Neural cell (in vitro differentiated cells): ENCODE results near the gene CCDC190. TPM values are rescaled to one million over a fixed set of nuclear protein-coding genes. Genes with fewer than 3 reads are reported as not detected.

Source experiments
- H2AFZ ChIP-seq: fragments of 200-600, 300-800 bp; sonication (generic), shearing (Covaris generic); 2 replicates; pipeline ENCODE4 v1.6.0; 2014; ENCODE audit warnings: low read depth, mild to moderate bottlenecking, antibody characterized with exemption, low read length, moderate library complexity
- H3F3A ChIP-seq: fragments of 200-600 bp; shearing (Covaris generic); 2 replicates; pipeline ENCODE4 v1.6.1; 2016; ENCODE audit warnings: mild to moderate bottlenecking, moderate library complexity, mixed read lengths, antibody characterized with exemption, low read length; ENCODE audit not compliant: insufficient read depth, poor library complexity, severe bottlenecking
- H3K27ac ChIP-seq: fragments of 200-600, 300-800 bp; sonication (generic), shearing (Covaris generic); 2 replicates; pipeline ENCODE4 v1.5.1; 2014; ENCODE audit warnings: mild to moderate bottlenecking, low read length, moderate library complexity
- H3K27me3 ChIP-seq: fragments of 300-800, 200-600 bp; sonication (generic), shearing (Covaris generic); 2 replicates; pipeline ENCODE4 v1.6.0; 2014; ENCODE audit warnings: mild to moderate bottlenecking, low read depth, low read length, moderate library complexity; ENCODE audit not compliant: insufficient read depth
- H3K36me3 ChIP-seq: fragments of 300-800, 200-600 bp; sonication (generic), shearing (Covaris generic); 2 replicates; pipeline ENCODE4 v1.5.1; 2014; ENCODE audit warnings: mild to moderate bottlenecking, antibody characterized with exemption, low read length, moderate library complexity; ENCODE audit not compliant: insufficient read depth
- H3K4me2 ChIP-seq: fragments of 300-800, 200-600 bp; sonication (generic), shearing (Covaris generic); 2 replicates; pipeline ENCODE4 v1.6.0; 2014; ENCODE audit warnings: mild to moderate bottlenecking, low read length
- H3K4me3 ChIP-seq: fragments of 300-800, 200-600 bp; sonication (generic), shearing (Covaris generic); 2 replicates; pipeline ENCODE4 v1.5.1; 2014; ENCODE audit warnings: mild to moderate bottlenecking, low read length, moderate library complexity
- H3K79me2 ChIP-seq: fragments of 200-600 bp; shearing (Covaris generic); replicated peaks from 2 replicates; pipeline ENCODE4 v1.6.0; 2014; ENCODE audit warnings: mild to moderate bottlenecking, low read length, moderate library complexity; ENCODE audit not compliant: insufficient read depth
- H3K9ac ChIP-seq: fragments of 300-800, 200-600 bp; sonication (generic), shearing (Covaris generic); 2 replicates; pipeline ENCODE4 v1.6.1; 2016; ENCODE audit warnings: mild to moderate bottlenecking, low read length, mixed read lengths
- H3K9me2 ChIP-seq: fragments of 200-600 bp; shearing (Covaris generic); 2 replicates; pipeline ENCODE4 v1.6.1; 2016; ENCODE audit warnings: mild to moderate bottlenecking, low read length, mixed read lengths; ENCODE audit not compliant: insufficient read depth
- H3K9me3 ChIP-seq: fragments of 200-600, 300-800 bp; sonication (generic), shearing (Covaris generic); 2 replicates; pipeline ENCODE4 v1.6.1; 2016; ENCODE audit warnings: mild to moderate bottlenecking, mixed run types, low read length, moderate library complexity, mixed read lengths
- H4K20me1 ChIP-seq: fragments of 200-600 bp; shearing (Covaris generic); 2 replicates; pipeline ENCODE4 v1.6.1; 2016; ENCODE audit warnings: mild to moderate bottlenecking, mixed run types; ENCODE audit not compliant: insufficient read depth
- CTCF ChIP-seq: fragments of 450-650 bp; IDR thresholded peaks from 2 replicates; pipeline ENCODE4 v1.5.1; 2014; ENCODE audit warnings: antibody characterized with exemption, mild to moderate bottlenecking, moderate library complexity; ENCODE audit not compliant: poor library complexity, severe bottlenecking
- EP300 ChIP-seq: fragments of 450-650 bp; conservative IDR thresholded peaks from 2 replicates; pipeline ENCODE4 v1.6.1; 2014; ENCODE audit warnings: antibody characterized with exemption, mild to moderate bottlenecking, moderate library complexity; ENCODE audit not compliant: poor library complexity, severe bottlenecking
- EZH2 ChIP-seq: fragments of 200-600, 300-800 bp; shearing (Covaris generic), sonication (generic); IDR thresholded peaks from 2 replicates; pipeline ENCODE4 v1.6.1; 2014; ENCODE audit warnings: antibody characterized with exemption, low read length, borderline replicate concordance, mild to moderate bottlenecking; ENCODE audit not compliant: insufficient read depth, poor library complexity, severe bottlenecking
- MXI1 ChIP-seq: fragments of 450-650 bp; conservative IDR thresholded peaks from 2 replicates; pipeline ENCODE4 v1.6.1; 2014; ENCODE audit warnings: antibody characterized with exemption, mild to moderate bottlenecking; ENCODE audit not compliant: poor library complexity, severe bottlenecking
- POLR2AphosphoS5 ChIP-seq: IDR thresholded peaks from 2 replicates; pipeline ENCODE4 v1.6.1; 2012
- RAD21 ChIP-seq: fragments of 450-650 bp; conservative IDR thresholded peaks from 2 replicates; pipeline ENCODE4 v1.6.1; 2014; ENCODE audit warnings: antibody characterized with exemption, mild to moderate bottlenecking, moderate library complexity
- REST ChIP-seq: IDR thresholded peaks from 2 replicates; pipeline ENCODE4 v1.6.1; 2012; ENCODE audit warnings: borderline replicate concordance
- SMC3 ChIP-seq: fragments of 450-650 bp; conservative IDR thresholded peaks from 2 replicates; pipeline ENCODE4 v1.6.1; 2014; ENCODE audit warnings: antibody characterized with exemption, mild to moderate bottlenecking, moderate library complexity; ENCODE audit not compliant: poor library complexity
- TAF1 ChIP-seq: IDR thresholded peaks from 2 replicates; pipeline ENCODE4 v1.6.1; 2012; ENCODE audit warnings: low read depth
- polyA plus RNA-seq: library from polyadenylated mRNA; depleted of rRNA; stranded (reverse); fragments of >200 nt; gene quantifications from 2 replicates; pipeline ENCODE4 v1.2.3, GENCODE V29; 2014

Gene CCDC190
- polyA plus RNA-seq, 1 donor from 2014 or later: not detected

- Histone ChIP-seq H3K79me2 (no peaks in the 10 kb centered on the region), H3K27ac (no peak overlapping the region), H3K27me3 (no peaks in the 10 kb centered on the region), H3K9me3 (no peaks in the 10 kb centered on the region), H3K4me2 (no peak overlapping the region), H3F3A (no peaks in the 10 kb centered on the region), H2AFZ (no peak overlapping the region), H3K9me2 (no peaks in the 10 kb centered on the region), H3K36me3 (no peaks in the 10 kb centered on the region), H3K9ac (no peak overlapping the region), H4K20me1 (no peaks in the 10 kb centered on the region), H3K4me3 (no peak overlapping the region)
- no peak for TF ChIP-seq EZH2
These were observed 43.6 kb upstream of the CCDC190 start for GRCh38 chr1:162904579-162904978.

GRCh38 chr1:162904023-162904422 is 43.0 kb upstream of the CCDC190 start:
- H3K4me2 ChIP-seq: no peak overlapping the region
- no peaks in the 10 kb centered on the region for H3K36me3 ChIP-seq
- H3K9me2 ChIP-seq: no peaks in the 10 kb centered on the region
- no peaks in the 10 kb centered on the region for H3K9me3 ChIP-seq
- no peak overlapping the region for H3K27ac ChIP-seq
- TF ChIP-seq SMC3 (no peak), CTCF (no peak), MXI1 (no peak), EZH2 (no peak), REST (no peak), RAD21 (no peak)
- no peak overlapping the region for H3K9ac ChIP-seq
- no peak overlapping the region for H3K4me3 ChIP-seq
- H2AFZ ChIP-seq: no peak overlapping the region
- H3F3A ChIP-seq: no peaks in the 10 kb centered on the region
- H3K27me3 ChIP-seq: no peaks in the 10 kb centered on the region
- no peaks in the 10 kb centered on the region for H4K20me1 ChIP-seq
- H3K79me2 ChIP-seq: no peaks in the 10 kb centered on the region

GRCh38 chr1:162903246-162903645 is 42.3 kb upstream of the CCDC190 start:
- Histone ChIP-seq H3K9ac (no peak overlapping the region), H3K9me2 (no peaks in the 10 kb centered on the region), H3F3A (no peaks in the 10 kb centered on the region), H2AFZ (no peak overlapping the region), H4K20me1 (no peaks in the 10 kb centered on the region), H3K9me3 (no peaks in the 10 kb centered on the region), H3K27me3 (no peaks in the 10 kb centered on the region), H3K79me2 (no peaks in the 10 kb centered on the region), H3K4me2 (no peak overlapping the region), H3K27ac (no peak overlapping the region), H3K36me3 (no peaks in the 10 kb centered on the region), H3K4me3 (no peak overlapping the region)
- TF ChIP-seq POLR2AphosphoS5: no peak
- TF ChIP-seq EZH2: no peak
- TF ChIP-seq EP300: no peak
- TF ChIP-seq SMC3: no peak
- no peak for TF ChIP-seq MXI1
- TF ChIP-seq REST: no peak
- TF ChIP-seq TAF1: no peak
- TF ChIP-seq CTCF: no peak
- TF ChIP-seq RAD21: no peak
